ENCODE results near the gene KRTAP12-1.

GRCh38 chr21:44724196-44724595 is 42.2 kb upstream of the KRTAP12-1 start:
- TF ChIP-seq CTCF (conservative IDR thresholded peaks at IDR 0.05; ENCODE audit: low read depth, low read length) (no peak), EZH2 (IDR thresholded peaks at IDR 0.05; ENCODE audit: borderline replicate concordance, low read depth, low read length, poor library complexity, severe bottlenecking) (no peak)
